ENCODE results near the gene RNASE1. TPM values are rescaled to one million over a fixed set of nuclear protein-coding genes. Genes with fewer than 3 reads are reported as not detected.

RNASE1 gene
- total RNA-seq, result not detected in 2 replicates

DNA sequence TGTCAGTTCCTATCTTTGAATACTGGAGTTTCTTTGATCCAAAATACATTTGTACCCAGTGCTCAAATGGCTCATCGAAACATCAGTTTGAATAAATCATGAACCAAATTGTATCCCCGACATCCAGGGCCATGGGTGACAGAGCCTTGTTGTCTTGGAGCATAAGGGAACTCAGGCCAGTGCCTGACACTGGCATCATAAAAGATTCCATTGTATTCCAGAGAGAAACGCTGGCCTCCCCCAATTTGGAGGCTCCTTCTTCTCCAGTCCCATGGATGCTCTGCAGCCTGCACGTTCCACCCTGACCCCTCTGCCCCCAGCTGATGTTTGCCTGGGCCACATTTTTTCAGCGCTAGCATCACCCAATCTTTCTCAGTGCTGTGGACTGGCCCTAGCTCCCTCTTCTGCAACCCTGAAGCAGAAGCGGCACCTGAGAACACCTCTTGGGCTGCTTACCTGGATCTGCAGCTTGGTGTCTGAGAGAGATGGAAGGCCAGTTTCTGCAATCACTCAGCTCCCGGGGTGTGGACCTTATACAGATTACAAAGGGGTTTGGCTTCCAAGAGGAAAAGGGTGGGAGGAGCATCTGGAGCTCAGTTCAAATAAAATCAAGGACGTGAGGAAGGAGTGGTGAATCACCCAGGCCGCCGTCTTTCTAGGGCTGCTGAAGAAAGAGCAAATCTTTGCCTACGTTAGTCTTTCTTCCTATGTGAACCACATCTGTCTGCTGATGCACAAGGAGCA is at the start of gene RNASE1:
RNASE1 (minus strand) TSS at position 504 of the 744 bp plus-strand sequence. CDS start 776 bp downstream, outside the sequence.

Other genes with a start within 250 kb of the RNASE1 start
- not detected in 2 replicates for gene RNASE9, start 241.8 kb downstream of the RNASE1 start, total RNA-seq
- not detected in 2 replicates for gene RNASE11, start 214.8 kb downstream of the RNASE1 start, total RNA-seq
- gene RNASE12, start 211.5 kb downstream of the RNASE1 start, total RNA-seq, result not detected in 2 replicates
- gene OR6S1, start 161.2 kb downstream of the RNASE1 start, total RNA-seq, result not detected in 2 replicates
- gene RNASE4, start 118.3 kb downstream of the RNASE1 start, total RNA-seq, result 14.7 and 15.8 TPM in 2 replicates
- gene ANG, start 114.1 kb downstream of the RNASE1 start, total RNA-seq, result 7.5 and 12.1 TPM in 2 replicates
- gene EDDM3A, start 57.0 kb downstream of the RNASE1 start, total RNA-seq, result not detected in 2 replicates
- gene EDDM3B, start 34.4 kb downstream of the RNASE1 start, total RNA-seq, result not detected in 2 replicates
- not detected in 2 replicates for gene RNASE6, start 21.6 kb downstream of the RNASE1 start, total RNA-seq
- not detected in 2 replicates for gene RNASE3, start 88.5 kb upstream of the RNASE1 start, total RNA-seq
- not detected in 2 replicates for gene RNASE2, start 152.6 kb upstream of the RNASE1 start, total RNA-seq
- 72.5 and 78.1 TPM in 2 replicates for gene METTL17, start 187.1 kb upstream of the RNASE1 start, total RNA-seq
- gene SLC39A2, start 196.4 kb upstream of the RNASE1 start, total RNA-seq, result 0.18 and 0.58 TPM in 2 replicates
- gene NDRG2, start 222.2 kb upstream of the RNASE1 start, total RNA-seq, result 0.18 TPM in 1 of 2 replicates, not detected in the other
- not detected in 2 replicates for gene TPPP2, start 227.4 kb upstream of the RNASE1 start, total RNA-seq
- not detected in 2 replicates for gene RNASE13, start 232.0 kb upstream of the RNASE1 start, total RNA-seq
- not detected in 2 replicates for gene RNASE7, start 239.5 kb upstream of the RNASE1 start, total RNA-seq